Thoracic aorta endothelial cell (primary cell): Measurements from ENCODE around the gene MGAT4B. TPM values are rescaled to one million over a fixed set of nuclear protein-coding genes. Genes with fewer than 3 reads are reported as not detected.

ENCODE experiments used
- small RNA-seq: library from RNA; depleted of rRNA; stranded (forward); fragments of <200 nt; gene quantifications from one replicate; pipeline ENCODE3, GENCODE V24; 2012
- total RNA-seq: library from RNA; depleted of rRNA; stranded (reverse); fragments of >200 nt; gene quantifications from 2 replicates; pipeline ENCODE4 v1.2.3, GENCODE V29; 2012

MGAT4B gene
- 144 TPM in 2 replicates for total RNA-seq

GRCh38 chr5:179806250-179807048, at the start of gene MGAT4B:
Gene MGAT4B (minus strand): TSS chr5:179806866. CDS start chr5:179806583, 283 bp downstream.

GRCh38 chr5:179820483-179821297, 14.0 kb upstream of the MGAT4B start, which contains the start of gene SQSTM1:
Gene SQSTM1 (plus strand): TSS chr5:179820905. CDS start chr5:179820937, 32 bp downstream.

GRCh38 chr5:179793468-179794139, 13.1 kb downstream of the MGAT4B start, which contains the start of gene LTC4S:
Gene LTC4S (plus strand): TSS chr5:179793986. CDS start chr5:179794081, 95 bp downstream.

Small RNA genes lying within 50 kb of the gene (small RNA-seq; reads per million reads assigned to genes)
- gene MIR1229 = 0.56 reads per million
- gene RF00019 = not detected

Other genes with a start within 250 kb of the MGAT4B start
- gene HNRNPH1, start 183.2 kb downstream of the MGAT4B start, total RNA-seq = 912 and 1,073 TPM in 2 replicates
- not detected in 2 replicates for gene CBY3, start 125.8 kb downstream of the MGAT4B start, total RNA-seq
- gene CANX, start 107.9 kb downstream of the MGAT4B start, total RNA-seq = 932 and 988 TPM in 2 replicates
- 13.2 and 18.0 TPM in 2 replicates for gene MAML1, start 74.0 kb downstream of the MGAT4B start, total RNA-seq
- 0.40 and 0.43 TPM in 2 replicates for gene LTC4S, start 12.9 kb downstream of the MGAT4B start, total RNA-seq
- 296 and 317 TPM in 2 replicates for gene SQSTM1, start 14.0 kb upstream of the MGAT4B start, total RNA-seq
- gene MRNIP, start 52.0 kb upstream of the MGAT4B start, total RNA-seq = 10.4 and 15.3 TPM in 2 replicates
- gene TBC1D9B, start 101.0 kb upstream of the MGAT4B start, total RNA-seq = 71.8 and 75.2 TPM in 2 replicates